HTERT RPE-1 (cell line): ENCODE results near the gene TMCO4.

Source experiments
- in situ Hi-C: fragments of 300-500 bp; cut with MboI; formaldehyde crosslinking; loops from 4 replicates; pipeline ENCODE4 v1.14.3; 2020; ENCODE audit warnings: low sequenced_read_pairs

Gene TMCO4

DNA sequence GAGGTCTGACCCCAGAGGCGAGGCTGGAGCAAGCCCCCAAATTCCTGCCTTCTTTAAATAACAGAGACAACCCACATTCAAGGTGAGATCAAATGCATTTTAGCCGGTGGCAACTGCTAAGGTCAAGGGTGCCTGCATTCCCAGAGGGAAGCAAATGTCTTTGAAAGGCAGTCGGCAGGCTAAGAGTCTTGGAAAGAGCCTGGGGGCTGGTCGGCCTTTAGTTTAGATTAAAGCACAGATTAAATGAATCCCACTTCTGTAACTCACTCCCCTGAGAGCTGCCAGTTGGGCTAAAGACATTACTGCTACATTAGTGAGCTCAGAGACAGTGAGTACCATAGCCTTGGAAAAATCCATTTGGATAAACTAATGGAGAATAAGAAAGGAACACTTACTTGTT, 75.8 kb downstream of the TMCO4 start:
- in situ Hi-C loops = no loop called here

DNA sequence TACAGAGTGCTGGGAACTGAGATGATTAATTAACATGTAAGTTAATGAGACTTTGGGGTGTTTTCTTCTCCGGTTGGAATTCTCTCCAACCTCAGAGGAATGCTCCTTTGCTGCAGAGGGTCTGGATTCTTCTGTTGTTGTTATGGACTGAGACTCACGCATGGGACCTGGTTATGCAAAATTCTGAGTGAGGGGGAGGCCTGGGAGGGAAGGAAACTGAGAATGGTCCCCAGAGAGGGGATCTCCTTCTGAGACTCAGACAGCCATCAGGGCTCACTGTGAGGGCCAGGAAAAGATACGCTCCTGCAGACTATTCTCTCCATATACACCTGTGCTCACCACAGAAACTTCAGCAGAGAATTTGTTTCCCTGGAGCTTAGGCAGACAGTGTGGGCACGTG, 78.7 kb downstream of the TMCO4 start:
- in situ Hi-C loops = no loop called here

DNA sequence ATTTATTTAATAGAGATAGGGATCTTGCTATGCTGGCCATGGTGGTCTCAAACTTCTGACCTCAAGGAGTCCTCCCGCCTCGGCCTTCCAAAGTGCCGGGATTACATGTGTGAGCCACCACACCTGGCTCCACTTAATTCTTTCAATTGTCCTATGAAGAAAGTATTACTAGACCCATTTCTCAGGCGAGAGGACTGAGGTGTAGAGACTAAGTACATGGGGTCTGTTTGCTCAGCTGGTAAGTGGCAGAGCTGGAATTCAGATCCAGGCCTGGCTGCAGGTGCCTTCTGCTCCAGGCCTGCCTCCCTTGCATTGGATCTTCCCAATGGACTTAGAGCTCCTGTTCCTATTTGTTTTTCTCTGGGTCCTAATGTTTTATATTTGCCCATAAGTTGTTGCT, 79.5 kb downstream of the TMCO4 start:
- in situ Hi-C loops = no loop called here

DNA sequence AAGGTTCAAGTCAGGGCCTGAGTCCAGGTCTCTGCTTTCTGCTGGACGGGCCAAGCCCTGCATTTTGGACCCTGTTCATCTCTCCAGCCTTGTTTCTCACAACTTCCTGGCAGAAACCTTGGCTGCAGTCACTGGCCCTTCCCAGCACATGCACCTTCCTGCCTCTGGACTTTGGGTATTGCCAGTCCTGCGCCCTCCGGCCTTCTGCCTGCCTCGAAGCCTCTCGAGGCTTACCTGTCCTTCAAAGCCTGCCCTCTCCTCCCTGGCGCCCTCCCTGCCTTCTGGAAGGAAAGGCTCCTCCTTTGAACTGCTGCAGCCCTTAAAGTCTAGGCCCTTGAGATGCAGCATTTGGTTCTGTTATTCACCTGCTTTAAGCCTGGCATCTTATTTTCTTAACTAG, 82.2 kb downstream of the TMCO4 start:
- in situ Hi-C loops = no loop called here

DNA sequence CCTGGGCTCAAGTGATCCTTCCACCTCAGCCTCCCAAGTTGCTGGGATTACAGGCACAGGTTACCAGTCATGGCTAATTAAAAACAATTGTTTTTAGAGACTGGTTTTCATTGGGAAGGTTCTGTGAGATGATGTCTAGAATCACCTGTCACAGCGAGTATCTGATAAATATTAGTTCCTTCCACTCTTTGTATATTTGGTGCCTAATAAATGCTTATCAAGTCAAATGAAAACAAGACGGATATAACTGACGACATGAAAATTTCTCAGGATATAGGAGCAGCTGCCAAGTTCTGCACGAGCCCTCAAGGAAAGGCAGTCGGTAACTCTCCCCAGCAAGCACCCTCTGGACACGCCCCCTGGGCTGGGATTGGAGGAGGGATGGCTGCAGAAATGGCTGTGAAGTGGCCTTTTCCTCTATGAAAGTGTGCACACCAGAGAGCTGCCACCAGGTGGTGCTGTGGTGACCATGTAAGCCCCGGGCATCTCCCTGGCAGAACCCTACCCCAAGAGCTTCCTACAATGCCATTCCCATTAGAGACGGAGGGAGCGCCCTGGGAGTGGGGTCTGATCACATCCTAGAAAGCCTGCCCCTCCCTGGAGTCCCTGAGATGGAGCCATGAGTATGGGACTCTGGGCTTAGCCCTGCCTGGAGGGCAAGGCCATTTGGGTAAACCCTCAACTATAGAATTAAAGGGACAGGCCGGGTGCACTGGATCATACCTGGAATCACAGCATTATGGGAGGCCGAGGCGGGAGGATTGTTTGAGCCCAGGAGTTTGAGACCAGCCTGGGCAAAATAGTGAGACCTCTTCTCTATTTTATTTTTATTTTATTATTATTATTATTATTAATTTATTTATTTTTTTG, 84.1 kb downstream of the TMCO4 start:
- in situ Hi-C loops = no loop called here

DNA sequence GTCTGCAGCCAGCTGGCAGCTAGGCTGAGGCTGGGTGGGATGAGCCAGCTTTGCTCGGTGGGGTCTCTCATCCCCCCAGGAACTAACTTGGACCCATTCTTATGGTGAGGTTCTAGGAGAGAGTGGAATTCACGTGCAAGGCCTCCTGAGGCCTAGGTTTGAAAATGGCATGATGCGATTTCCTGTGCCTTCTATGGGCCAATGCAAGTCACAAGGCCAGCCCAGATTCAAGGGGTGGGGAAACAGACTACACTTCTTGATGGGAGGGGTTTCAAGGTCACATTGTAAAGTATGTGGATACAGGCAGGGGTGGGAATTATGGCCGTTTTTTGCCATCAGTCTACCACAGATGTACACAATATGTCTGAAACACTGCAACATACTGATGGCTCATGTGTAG, 86.8 kb downstream of the TMCO4 start:
- in situ Hi-C loops = no loop called here

DNA sequence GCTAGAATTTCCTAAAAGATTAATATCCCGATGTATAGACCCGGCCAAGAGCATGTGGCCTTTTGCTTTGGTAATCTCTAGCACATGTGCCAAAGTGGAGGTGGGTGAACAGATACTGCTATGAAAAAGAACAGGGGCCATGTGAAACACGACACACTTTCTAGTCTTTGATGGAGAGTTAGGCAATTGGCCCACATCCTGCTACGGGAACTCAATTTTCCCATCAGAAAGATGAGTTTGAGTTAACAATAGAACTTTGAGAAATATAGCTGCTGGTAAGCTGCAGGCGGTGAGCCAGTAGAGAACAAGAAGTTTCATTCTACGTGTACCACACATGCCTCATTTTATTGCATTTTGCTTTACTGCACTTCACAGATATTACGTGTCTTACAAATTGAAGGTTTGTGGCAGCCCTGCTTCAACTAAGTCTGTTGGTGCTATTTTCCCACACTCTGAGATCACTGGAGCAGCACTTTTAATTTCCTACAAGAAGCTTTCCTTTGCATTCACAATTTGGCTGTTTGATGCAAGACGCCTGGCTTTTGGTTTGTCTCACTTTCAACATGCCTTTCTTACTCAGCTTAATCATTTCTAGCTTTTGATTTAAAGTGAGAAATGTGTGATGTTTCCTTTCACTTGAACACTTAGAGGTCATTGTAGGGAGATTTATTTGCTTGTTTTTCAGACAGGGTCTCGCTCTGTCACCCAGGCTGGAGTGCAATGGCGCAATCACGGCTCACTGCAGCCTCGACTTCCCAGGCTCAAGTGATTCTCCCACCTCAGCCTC, 88.7 kb downstream of the TMCO4 start:
- in situ Hi-C loops = no loop called here

DNA sequence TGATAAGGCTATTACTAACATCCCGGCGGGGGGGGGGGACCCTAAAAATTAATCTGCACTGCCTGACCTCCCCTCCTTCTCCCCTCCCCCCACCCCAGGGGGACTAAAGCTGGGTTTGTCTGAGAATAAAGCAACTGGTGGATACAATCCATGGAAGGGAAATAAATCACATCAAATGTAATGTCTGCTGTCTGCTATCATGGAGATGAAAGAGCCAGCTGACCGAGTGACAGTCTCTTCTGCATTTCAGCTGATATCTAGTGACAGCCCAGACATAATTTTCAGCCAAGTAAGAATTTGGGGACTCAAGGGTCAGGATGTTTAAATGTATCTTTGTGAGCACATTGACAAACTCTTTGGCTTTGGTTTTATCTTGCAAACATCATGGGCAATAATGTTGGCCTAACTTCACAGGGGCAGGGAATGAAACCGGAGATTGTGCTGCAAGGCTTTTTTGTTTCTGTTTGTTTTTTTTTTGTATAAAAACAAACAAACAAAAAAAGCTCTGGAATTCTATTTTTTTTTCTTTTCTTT, 90.4 kb downstream of the TMCO4 start:
- in situ Hi-C loops = no loop called here

DNA sequence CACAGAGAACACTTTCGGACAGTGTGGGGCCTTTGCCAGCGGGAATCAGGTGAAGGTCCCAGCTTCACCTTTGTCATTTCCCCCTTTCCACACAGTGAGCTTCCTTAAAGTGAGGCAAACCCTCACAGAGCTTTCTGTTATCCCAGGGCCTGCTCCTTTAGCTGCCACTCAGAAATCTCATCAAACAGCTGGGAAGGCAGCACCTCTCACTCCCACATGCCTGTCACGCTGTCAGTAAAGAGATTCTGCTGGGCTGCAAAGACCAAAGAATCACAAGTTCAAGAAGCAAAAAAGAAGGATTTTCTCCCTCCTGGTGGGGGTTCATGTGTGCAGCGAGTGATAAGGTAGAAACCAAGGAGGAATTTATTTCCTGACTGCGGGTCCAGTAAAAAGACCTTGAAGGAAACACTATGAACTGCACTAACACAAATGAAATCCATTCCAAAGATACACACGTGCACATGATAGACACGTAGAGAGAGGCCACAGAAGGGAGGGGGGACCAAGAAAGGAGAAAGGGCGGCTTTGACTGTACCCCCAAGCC, 91.1 kb downstream of the TMCO4 start:
- in situ Hi-C loops = no loop called here

DNA sequence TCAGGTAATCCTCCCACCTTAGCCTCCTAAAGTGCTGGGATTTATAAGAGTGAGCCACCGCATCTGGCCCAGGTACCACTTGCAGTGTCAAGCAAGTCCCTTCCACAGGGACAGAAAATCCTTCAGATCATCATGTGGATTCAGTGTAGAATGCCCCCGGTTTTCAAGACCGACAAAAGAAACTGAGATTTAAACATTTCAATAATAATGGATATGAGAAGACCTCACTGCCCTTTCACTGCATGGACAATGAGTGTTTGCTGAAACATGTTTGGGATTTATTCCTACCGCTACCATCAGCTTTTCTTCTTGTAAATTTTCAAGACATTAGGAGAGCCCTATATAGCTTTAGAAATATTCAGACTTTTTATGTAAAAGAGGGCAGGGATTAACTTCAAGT, 93.6 kb downstream of the TMCO4 start:
- in situ Hi-C loops = no loop called here

DNA sequence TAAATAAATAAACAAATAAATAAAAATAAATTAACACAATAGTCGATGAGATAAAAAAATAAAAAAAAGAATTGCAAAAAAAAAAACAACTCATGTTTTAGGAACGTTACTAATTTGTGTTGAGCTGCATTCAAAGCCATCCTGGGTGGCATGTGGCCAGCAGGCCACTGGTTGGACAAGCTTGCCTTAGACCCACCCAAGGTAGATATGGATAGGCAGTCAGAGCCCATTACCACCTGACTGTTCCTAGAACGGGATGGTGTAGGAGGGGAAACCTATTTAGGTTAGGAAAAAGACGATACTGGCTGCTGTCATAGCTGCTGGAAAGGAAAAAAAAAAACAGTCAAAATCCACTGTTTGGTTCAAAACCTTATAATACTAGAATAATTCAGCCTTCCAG, 94.3 kb downstream of the TMCO4 start:
- in situ Hi-C loops = no loop called here

DNA sequence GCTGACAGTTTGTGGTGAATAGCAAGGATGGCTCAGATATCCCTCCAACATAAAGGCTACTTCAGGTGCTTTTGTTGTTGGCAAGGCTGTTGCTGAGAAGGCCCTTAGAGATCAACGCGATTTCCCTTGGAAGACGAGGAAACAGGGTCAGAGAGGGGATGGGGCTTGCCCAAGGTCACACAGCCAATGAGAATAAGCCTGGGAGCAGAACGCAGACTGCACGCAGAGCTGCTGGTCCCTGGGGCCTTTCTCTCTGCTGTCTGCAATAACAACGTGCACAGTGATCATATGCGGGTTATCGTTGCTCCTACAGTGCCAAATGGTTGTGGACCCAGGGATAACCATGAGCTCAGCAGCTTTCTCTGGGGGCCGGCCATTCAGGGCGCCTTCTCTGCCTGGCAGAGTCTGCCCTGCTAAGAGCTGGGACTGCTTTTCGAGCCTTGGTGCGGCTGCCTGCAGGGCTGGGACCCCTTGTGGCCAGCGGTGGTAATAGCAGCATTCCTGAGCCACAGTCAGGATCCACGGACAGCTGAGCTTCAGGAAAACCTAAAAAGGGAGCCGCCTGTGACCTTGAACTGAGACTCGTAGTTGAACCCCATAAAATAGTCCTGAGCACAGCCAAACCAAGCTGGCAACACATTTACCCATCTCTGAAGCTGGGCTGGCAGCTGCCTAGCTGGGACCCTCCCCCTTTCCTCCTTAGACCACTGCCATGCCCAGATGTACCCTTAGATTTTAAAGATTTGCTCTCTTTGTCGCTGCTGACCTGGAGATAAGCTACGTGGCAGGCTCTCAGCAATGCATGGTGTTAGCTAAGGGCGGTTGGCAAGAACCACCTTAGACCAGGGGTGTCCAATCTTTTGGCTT, 95.2 kb downstream of the TMCO4 start:
- in situ Hi-C loops = no loop called here

DNA sequence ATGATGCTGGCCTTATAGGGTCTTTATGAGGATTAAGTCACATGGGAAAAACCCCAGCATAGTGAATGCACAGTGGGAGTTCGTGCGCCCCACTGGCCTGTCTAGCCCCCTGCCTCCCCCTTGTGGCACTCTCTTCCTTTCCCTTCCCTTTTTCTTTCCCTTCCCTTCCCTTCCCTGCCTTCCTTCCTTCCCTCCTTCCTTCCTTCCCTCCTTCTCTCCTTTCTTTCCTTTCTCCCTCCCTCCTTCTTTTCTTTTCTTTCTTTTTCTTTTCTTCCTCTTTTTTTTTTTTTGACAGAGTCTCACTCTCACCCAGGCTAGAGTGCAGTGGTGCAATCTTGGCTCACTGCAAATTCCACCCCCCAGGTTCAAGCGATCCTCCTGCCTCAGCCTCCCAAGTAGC, 96.4 kb downstream of the TMCO4 start:
- in situ Hi-C loops = no loop called here

DNA sequence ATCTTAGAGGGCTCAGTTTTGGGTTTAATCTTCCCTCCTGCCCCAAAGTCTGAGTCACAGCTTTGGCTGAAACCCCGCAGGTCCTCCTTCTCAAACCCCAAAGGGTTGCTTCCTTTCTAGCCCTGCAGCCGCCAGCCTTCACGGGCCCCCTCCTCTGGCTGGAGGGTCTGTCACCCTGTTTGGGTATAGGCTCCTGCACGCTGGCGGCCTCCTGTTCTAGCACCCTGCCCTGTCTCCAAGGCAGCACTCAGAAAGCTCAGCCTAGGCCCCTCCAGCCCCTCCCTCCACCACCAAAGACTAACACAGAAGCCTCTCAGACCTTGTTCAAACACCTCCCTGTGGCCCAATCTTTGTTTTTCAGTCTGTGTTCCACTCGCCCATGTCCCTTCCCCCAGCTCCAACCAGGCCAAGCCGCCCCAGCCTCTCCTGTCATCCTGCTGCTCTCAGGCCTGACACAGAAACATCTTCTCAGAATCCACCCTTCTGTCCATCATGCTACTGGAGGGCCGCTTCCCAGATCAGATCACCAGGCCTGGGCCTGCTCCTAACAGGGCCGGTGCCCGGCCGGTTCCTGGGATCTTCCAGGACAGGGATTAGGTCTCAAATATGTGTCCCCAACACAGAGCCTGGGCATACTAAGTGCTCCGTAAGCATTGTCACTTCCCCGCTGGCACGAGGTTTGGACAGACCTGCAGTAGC, 99.5 kb downstream of the TMCO4 start:
- in situ Hi-C loops = no loop called here

DNA sequence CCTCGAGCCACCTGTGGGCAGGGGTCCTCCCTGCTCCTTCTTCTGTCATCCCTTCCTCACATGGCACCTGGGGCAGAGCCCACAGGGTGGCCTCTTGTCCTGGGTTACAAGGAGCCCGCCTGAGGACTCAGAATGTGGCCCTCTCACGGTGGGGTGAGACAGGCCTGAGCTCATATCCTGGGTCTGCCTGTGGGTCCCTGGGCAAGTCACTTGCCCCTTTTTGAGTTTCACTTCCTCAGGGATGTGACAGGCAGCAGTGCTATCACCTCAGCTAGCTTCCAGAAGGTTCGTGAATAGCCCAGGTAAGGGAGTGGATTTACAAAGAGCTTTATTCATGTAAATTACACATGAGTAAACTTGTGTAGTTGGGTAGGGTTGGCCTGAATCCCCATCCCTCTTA, 101.5 kb downstream of the TMCO4 start:
- in situ Hi-C loops = no loop called here

DNA sequence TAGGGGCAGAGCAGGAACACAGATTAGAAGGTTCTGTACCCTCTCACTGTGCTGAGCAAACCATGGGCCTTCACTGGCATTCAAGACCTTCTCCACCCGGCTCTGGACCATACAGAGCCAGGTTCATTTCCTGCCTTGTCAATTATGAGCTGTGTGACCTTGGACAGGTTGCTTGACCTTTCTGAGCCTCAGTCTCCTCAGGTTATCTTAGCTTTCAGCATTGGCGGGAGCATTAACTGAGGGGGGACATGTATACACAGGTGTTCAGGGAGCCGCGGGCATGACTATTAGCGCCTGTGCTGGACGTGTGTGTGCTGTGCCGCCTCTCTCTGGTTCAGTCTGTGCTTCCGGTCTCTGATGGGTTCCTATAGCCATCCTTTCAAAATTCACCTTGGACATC, 102.9 kb downstream of the TMCO4 start:
- in situ Hi-C loops = no loop called here

DNA sequence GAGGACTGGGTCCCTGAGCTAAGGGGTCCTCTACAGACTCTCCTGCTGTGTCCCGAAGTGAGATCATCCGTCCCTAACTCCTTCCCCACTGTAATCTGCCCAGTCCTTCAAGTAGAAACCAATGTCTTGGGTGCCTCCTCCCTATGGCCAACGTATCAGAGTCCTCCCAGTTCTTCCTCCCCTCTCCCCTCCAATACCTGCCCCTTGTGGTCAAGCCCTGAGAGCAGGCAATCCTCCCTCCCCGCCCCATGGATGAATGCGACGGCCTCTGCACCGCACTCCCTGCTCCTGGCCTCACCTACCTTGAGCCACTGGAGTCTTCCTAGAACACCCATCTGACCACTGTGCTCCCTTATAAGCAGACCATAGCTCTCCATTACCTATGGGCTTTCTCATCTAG, 103.9 kb downstream of the TMCO4 start:
- in situ Hi-C loops = no loop called here

DNA sequence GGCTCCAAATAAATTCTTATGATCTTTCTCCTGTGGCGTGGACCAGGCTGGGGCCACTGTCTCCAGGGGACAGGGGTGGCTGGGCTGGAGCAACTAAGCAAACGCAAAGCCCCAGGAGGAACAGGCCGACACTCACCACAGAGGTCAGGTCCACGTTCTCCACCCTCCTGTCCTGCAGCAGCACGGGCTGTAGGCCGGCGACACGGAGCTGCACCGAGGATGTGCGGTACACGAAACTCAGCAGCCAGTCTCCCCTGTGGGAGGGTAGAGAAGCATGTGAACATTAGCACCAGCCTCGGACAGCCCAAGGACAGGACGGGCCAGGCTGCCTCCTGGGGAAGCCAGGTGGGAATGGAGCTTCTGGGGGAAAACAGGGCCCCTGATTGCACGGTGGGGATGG, 105.4 kb downstream of the TMCO4 start:
- in situ Hi-C loops = no loop called here

DNA sequence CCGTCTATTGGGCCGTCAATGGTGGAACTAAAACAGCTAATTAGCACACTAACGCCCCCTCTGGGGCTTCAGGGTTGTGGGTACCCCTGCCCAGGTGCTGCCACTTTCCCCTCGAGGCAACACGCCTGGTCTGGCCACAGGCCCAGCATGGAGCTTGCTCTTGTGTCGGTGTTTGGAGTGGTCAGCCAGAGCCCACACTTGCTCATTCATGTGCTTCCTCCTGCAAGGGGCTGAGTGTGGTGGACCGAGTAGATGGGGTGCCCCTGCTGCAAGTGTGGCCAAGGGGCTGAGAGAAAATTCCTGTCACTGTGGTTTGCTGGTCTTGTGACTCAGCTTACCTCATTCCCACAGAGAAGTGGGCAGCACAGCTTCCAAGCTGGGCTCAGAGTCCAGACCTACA, 109.4 kb downstream of the TMCO4 start:
- in situ Hi-C loops = no loop called here

DNA sequence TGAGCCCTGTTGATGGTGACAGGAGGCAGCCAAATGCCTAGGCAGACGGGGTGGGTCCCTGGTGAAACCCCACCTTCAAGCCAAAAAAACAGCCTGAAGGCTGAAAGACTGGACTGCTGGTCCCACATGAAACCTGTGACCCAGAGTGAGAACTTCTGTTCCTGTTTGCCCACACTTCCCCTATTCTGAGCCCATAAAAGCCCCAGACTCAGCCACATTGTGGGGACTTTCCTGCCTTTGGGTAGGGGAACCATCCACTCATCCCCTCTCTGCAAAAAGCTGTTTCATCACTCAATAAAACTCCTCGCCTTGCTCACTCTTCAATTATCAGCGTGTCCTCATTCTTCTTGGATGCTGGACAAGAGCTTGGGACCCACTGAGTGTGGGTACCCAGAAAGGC, 109.9 kb downstream of the TMCO4 start:
- in situ Hi-C loops = no loop called here
